ENCODE measurements around the gene ADGRV1.
"Not testable (repeated sequence)": the region's sequence is repeated elsewhere in the genome, so short reads cannot be mapped to it uniquely, and the experiment has no call there.

Gene ADGRV1

GRCh38 chr5:90967443-90967842, 408.8 kb downstream of the ADGRV1 start:
- TF ChIP-seq SPI1 (IDR thresholded peaks at IDR 0.05; ENCODE audit: borderline replicate concordance, low read depth) (no peak), CTCF (IDR thresholded peaks at IDR 0.05; ENCODE audit: insufficient read depth, low read length) (no peak), POLR2AphosphoS5 (IDR thresholded peaks at IDR 0.05; ENCODE audit: low read depth) (no peak), GABPA (IDR thresholded peaks at IDR 0.05; ENCODE audit: low read depth) (no peak), REST (IDR thresholded peaks at IDR 0.05; ENCODE audit: insufficient replicate concordance, low read depth) (no peak)
- no peak for DNase-seq (ENCODE audit: low read depth in 1 of 2, low spot score in 1 of 2)
- Histone ChIP-seq H3K27me3 (ENCODE audit: insufficient read depth, poor library complexity, severe bottlenecking) (no peaks in the 10 kb centered on the region), H3K4me3 (replicated peaks; ENCODE audit: insufficient read depth, low read length) (no peak overlapping the region), H3K27ac (replicated peaks) (no peak overlapping the region)

GRCh38 chr5:90967851-90968250, 409.3 kb downstream of the ADGRV1 start:
- TF ChIP-seq CTCF (IDR thresholded peaks at IDR 0.05; ENCODE audit: insufficient read depth, low read length) = no peak
- TF ChIP-seq POLR2AphosphoS5 (IDR thresholded peaks at IDR 0.05; ENCODE audit: low read depth) = no peak
- no peak for TF ChIP-seq GABPA (IDR thresholded peaks at IDR 0.05; ENCODE audit: low read depth)
- no peak for TF ChIP-seq REST (IDR thresholded peaks at IDR 0.05; ENCODE audit: insufficient replicate concordance, low read depth)
- TF ChIP-seq SPI1 (IDR thresholded peaks at IDR 0.05; ENCODE audit: borderline replicate concordance, low read depth) = no peak
- no peaks in the 10 kb centered on the region for H3K27me3 ChIP-seq (ENCODE audit: insufficient read depth, poor library complexity, severe bottlenecking)

GRCh38 chr5:90968319-90968718, 409.7 kb downstream of the ADGRV1 start:
- Histone ChIP-seq H3K27ac (replicated peaks) (no peak overlapping the region), H3K4me3 (replicated peaks; ENCODE audit: insufficient read depth, low read length) (no peak overlapping the region), H3K27me3 (ENCODE audit: insufficient read depth, poor library complexity, severe bottlenecking) (no peaks in the 10 kb centered on the region)
- no peak for DNase-seq (ENCODE audit: low read depth in 1 of 2, low spot score in 1 of 2)
- no peak for TF ChIP-seq SPI1 (IDR thresholded peaks at IDR 0.05; ENCODE audit: borderline replicate concordance, low read depth)
- no peak for TF ChIP-seq REST (IDR thresholded peaks at IDR 0.05; ENCODE audit: insufficient replicate concordance, low read depth)
- no peak for TF ChIP-seq CTCF (IDR thresholded peaks at IDR 0.05; ENCODE audit: insufficient read depth, low read length)
- TF ChIP-seq POLR2AphosphoS5 (IDR thresholded peaks at IDR 0.05; ENCODE audit: low read depth) = no peak
- no peak for TF ChIP-seq GABPA (IDR thresholded peaks at IDR 0.05; ENCODE audit: low read depth)

More at GRCh38 chr5:90967851-90968250, 409.3 kb downstream of the ADGRV1 start:
- no peak for DNase-seq (ENCODE audit: low read depth in 1 of 2, low spot score in 1 of 2)
- no peak overlapping the region for H3K27ac ChIP-seq (replicated peaks)
- no peak overlapping the region for H3K4me3 ChIP-seq (replicated peaks; ENCODE audit: insufficient read depth, low read length)

- H3K27ac ChIP-seq (replicated peaks); H3K27me3 ChIP-seq (ENCODE audit: insufficient read depth, poor library complexity, severe bottlenecking); H3K4me3 ChIP-seq (replicated peaks; ENCODE audit: insufficient read depth, low read length); DNase-seq (ENCODE audit: low read depth in 1 of 2, low spot score in 1 of 2): not testable (repeated sequence)
These were observed 411.3 kb downstream of the ADGRV1 start for GRCh38 chr5:90969945-90970344.

Data from HL-60 (cell line).